ENCODE measurements around the gene UPF2. TPM values are rescaled to one million over a fixed set of nuclear protein-coding genes. Genes with fewer than 3 reads are reported as not detected.

Gene UPF2
- total and polyA plus RNA-seq, 2 of the 4 experiments (the other 2 are of a cell fraction): 9.2 to 14.3 TPM

DNA sequence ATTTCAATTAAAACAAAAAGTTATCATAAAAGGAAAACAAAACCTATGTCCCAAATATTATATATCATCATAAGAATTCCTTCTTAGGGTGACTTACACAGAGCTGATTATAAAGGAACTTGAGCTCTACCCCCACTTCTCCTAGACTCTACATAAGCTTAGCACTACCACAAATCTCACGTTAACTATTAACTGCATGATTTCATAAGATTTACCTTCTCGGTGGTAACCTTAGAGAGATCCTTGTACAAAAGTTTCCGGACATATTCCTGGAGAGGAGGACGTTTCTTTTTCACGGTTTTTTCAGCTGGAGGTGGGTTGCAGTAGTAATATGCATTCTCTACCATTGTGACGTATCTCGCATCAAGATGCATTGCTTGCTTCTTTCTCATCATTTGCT lies 83.7 kb downstream of the UPF2 start:
- no peak for DNase-seq
- H2AFZ ChIP-seq (replicated peaks; ENCODE audit: low read length, poor library complexity): no peak overlapping the region
- no peak overlapping the region for H3K4ac ChIP-seq (ENCODE audit: low read depth, low read length)
- no peak overlapping the region for H2BK120ac ChIP-seq (ENCODE audit: low read depth, low read length)
- H2AK5ac ChIP-seq (ENCODE audit: low read depth, low read length): no peak overlapping the region
- dilution Hi-C loops (cut with HindIII; ENCODE audit: low sequenced_read_pairs, unreplicated experiment) (no loop called here), in situ Hi-C loops (cut with MboI; ENCODE audit: low sequenced_read_pairs) (no loop called here), intact Hi-C loops (cut with micrococcal nuclease) (no loop called here)
- no peak overlapping the region for H3K14ac ChIP-seq (replicated peaks; ENCODE audit: low read depth, low read length)
- WGBS, 2 experiments (ENCODE audit: extremely low coverage in 2 of 2, insufficient read length in 1 of 2): no CpG with 5 or more reads among the region's 7 CpGs
- no peaks in the 10 kb centered on the region for H3K79me1 ChIP-seq (ENCODE audit: low read depth in 1 of 2, low read length in 2 of 2)
- H4K20me1 ChIP-seq (ENCODE audit: insufficient read depth, low read length): no peaks in the 10 kb centered on the region
- no peak overlapping the region for H2AK9ac ChIP-seq (replicated peaks; ENCODE audit: low read depth, low read length, poor library complexity)
- H3K4me1 ChIP-seq (ENCODE audit: control insufficient read depth, insufficient read depth, low read length): no peaks in the 10 kb centered on the region
- H3K27me3 ChIP-seq (ENCODE audit: control insufficient read depth, insufficient read depth, low read length): no peaks in the 10 kb centered on the region
- H4K8ac ChIP-seq (ENCODE audit: low read depth in 2 of 2, low read length in 2 of 2): no peak overlapping the region
- H3K36me3 ChIP-seq (ENCODE audit: control insufficient read depth, insufficient read depth, low read length): peaks cover 40% of the 10 kb centered on the region
- no peak for ATAC-seq (ENCODE audit: low read depth)
- no peak overlapping the region for H4K91ac ChIP-seq (ENCODE audit: insufficient read depth, low read depth, low read length)
- H2BK5ac ChIP-seq (ENCODE audit: low read depth, low read length, poor library complexity, severe bottlenecking): no peak overlapping the region
- H3K9me1 ChIP-seq (ENCODE audit: insufficient read depth, low read length): no peaks in the 10 kb centered on the region
- H3K4me3 ChIP-seq (ENCODE audit: insufficient read depth, low read depth, low read length): no peak overlapping the region
- CTCF ChIA-PET: no interaction called here
- H3K18ac ChIP-seq (ENCODE audit: low read depth, low read length): no peak overlapping the region
- TF ChIP-seq, protein P1, sequence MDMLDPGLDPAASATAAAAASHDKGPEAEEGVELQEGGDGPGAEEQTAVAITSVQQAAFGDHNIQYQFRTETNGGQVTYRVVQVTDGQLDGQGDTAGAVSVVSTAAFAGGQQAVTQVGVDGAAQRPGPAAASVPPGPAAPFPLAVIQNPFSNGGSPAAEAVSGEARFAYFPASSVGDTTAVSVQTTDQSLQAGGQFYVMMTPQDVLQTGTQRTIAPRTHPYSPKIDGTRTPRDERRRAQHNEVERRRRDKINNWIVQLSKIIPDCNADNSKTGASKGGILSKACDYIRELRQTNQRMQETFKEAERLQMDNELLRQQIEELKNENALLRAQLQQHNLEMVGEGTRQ (IDR thresholded peaks at IDR 0.05; ENCODE audit: low read depth, low read length): no peak
- TF ChIP-seq, protein P2, sequence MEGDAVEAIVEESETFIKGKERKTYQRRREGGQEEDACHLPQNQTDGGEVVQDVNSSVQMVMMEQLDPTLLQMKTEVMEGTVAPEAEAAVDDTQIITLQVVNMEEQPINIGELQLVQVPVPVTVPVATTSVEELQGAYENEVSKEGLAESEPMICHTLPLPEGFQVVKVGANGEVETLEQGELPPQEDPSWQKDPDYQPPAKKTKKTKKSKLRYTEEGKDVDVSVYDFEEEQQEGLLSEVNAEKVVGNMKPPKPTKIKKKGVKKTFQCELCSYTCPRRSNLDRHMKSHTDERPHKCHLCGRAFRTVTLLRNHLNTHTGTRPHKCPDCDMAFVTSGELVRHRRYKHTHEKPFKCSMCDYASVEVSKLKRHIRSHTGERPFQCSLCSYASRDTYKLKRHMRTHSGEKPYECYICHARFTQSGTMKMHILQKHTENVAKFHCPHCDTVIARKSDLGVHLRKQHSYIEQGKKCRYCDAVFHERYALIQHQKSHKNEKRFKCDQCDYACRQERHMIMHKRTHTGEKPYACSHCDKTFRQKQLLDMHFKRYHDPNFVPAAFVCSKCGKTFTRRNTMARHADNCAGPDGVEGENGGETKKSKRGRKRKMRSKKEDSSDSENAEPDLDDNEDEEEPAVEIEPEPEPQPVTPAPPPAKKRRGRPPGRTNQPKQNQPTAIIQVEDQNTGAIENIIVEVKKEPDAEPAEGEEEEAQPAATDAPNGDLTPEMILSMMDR (conservative IDR thresholded peaks at IDR 0.05; ENCODE audit: low read depth, low read length): no peak
- TF ChIP-seq BHLHE40 (IDR thresholded peaks at IDR 0.05; ENCODE audit: low read depth, low read length): no peak
- TF ChIP-seq FOS (IDR thresholded peaks at IDR 0.05; ENCODE audit: low read depth, low read length): no peak
- no peak for TF ChIP-seq RFX5 (IDR thresholded peaks at IDR 0.05; ENCODE audit: low read depth, low read length)
- no peak for TF ChIP-seq RAD21 (IDR thresholded peaks at IDR 0.05; ENCODE audit: low read length)
- TF ChIP-seq NFE2L2 (IDR thresholded peaks at IDR 0.05; ENCODE audit: low read depth, low read length): no peak
- TF ChIP-seq POLR2A (IDR thresholded peaks at IDR 0.05; ENCODE audit: low read depth, low read length): no peak
- TF ChIP-seq MXI1 (IDR thresholded peaks at IDR 0.05; ENCODE audit: borderline replicate concordance, low read depth, low read length): no peak
- no peak for TF ChIP-seq RCOR1 (IDR thresholded peaks at IDR 0.05; ENCODE audit: insufficient replicate concordance, low read length)
- no peak for TF ChIP-seq CHD1 (IDR thresholded peaks at IDR 0.05; ENCODE audit: low read depth, low read length)
- no peak overlapping the region for H3K9ac ChIP-seq (ENCODE audit: low read depth, low read length)
- no TSS peak for BruUV-seq (replicated peaks)
- no peak overlapping the region for H2BK15ac ChIP-seq (ENCODE audit: low read depth, low read length)
- no peak overlapping the region for H3K4me2 ChIP-seq (ENCODE audit: low read depth, low read length)
- no peak overlapping the region for H3K27ac ChIP-seq (ENCODE audit: insufficient read depth, low read length)
- H3K56ac ChIP-seq (ENCODE audit: extremely low read depth, insufficient read depth, low read length): no peak overlapping the region
- no peak overlapping the region for H4K5ac ChIP-seq (ENCODE audit: low read depth, low read length)
- no peaks in the 10 kb centered on the region for H3K9me3 ChIP-seq (ENCODE audit: control insufficient read depth, insufficient read depth, low read length)
- no peak overlapping the region for H2BK20ac ChIP-seq (ENCODE audit: low read depth, low read length)
- POLR2A ChIA-PET (ENCODE audit: unreplicated experiment): no interaction called here
- no peak overlapping the region for H3K23ac ChIP-seq (ENCODE audit: low read depth, low read length)
